Measurements from ENCODE around the gene PAK1.

Gene PAK1

DNA sequence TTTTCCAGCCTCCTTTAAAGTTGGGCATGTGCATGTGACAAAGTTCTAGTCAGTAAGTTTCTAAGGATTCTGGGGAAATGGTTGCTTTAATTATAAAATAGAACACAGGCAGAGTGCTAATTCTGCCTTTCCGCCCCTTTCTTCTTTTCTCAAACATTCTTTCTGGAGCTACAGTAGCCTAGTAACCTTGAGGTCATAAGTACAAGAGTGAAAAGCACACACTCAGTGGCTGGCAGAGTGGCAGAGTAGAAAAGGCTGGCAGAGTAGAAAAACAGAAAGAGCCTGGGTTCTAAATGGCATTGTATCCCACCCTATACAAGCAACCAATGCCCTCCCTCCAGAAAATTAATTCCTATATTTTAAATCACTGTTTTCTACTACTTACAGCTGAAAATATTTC, 51.2 kb downstream of the PAK1 start:
- no peak overlapping the region for H3K4me3 ChIP-seq (ENCODE audit: control insufficient read depth, low read depth, low read length)
- no peak for DNase-seq (ENCODE audit: low read depth)
- TF ChIP-seq, protein P1, sequence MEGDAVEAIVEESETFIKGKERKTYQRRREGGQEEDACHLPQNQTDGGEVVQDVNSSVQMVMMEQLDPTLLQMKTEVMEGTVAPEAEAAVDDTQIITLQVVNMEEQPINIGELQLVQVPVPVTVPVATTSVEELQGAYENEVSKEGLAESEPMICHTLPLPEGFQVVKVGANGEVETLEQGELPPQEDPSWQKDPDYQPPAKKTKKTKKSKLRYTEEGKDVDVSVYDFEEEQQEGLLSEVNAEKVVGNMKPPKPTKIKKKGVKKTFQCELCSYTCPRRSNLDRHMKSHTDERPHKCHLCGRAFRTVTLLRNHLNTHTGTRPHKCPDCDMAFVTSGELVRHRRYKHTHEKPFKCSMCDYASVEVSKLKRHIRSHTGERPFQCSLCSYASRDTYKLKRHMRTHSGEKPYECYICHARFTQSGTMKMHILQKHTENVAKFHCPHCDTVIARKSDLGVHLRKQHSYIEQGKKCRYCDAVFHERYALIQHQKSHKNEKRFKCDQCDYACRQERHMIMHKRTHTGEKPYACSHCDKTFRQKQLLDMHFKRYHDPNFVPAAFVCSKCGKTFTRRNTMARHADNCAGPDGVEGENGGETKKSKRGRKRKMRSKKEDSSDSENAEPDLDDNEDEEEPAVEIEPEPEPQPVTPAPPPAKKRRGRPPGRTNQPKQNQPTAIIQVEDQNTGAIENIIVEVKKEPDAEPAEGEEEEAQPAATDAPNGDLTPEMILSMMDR (IDR thresholded peaks at IDR 0.05; ENCODE audit: control insufficient read depth, insufficient read depth, low read depth, low read length, missing control alignments): no peak

DNA sequence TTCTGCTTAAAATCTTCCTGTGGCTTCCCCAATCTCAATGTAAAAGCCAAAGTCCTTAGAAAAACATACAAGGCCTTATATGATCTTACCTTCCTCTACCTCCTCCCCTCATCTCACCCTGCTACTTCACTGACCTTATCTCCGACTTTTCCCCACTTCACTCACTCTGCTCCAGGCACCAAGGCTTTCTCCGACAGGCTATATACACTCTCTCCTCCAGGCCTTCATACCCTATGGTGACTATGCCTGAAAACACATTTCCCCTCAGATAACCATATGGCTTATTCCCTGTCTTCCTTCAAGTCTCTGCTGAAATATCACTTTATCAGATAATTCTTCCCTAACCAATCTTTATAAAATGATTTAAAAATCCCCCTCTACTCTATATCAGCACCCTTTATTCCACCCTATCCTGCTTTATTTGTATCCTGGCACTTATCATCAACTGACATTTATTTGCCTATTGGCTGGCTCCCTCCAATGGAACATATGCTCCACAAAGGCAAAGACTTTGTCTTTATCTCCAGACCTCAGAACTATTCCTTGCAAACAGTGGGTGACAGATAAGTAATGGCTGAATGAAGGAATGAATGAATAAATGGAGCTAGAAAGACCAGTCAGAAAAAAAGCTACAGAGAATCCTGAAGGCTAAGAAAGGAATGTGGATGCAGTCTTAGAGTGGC, 52.7 kb downstream of the PAK1 start:
- no peak for DNase-seq (ENCODE audit: low read depth)
- no peak overlapping the region for H3K4me3 ChIP-seq (ENCODE audit: control insufficient read depth, low read depth, low read length)
- TF ChIP-seq, protein P1 (IDR thresholded peaks at IDR 0.05; ENCODE audit: control insufficient read depth, insufficient read depth, low read depth, low read length, missing control alignments): no peak

DNA sequence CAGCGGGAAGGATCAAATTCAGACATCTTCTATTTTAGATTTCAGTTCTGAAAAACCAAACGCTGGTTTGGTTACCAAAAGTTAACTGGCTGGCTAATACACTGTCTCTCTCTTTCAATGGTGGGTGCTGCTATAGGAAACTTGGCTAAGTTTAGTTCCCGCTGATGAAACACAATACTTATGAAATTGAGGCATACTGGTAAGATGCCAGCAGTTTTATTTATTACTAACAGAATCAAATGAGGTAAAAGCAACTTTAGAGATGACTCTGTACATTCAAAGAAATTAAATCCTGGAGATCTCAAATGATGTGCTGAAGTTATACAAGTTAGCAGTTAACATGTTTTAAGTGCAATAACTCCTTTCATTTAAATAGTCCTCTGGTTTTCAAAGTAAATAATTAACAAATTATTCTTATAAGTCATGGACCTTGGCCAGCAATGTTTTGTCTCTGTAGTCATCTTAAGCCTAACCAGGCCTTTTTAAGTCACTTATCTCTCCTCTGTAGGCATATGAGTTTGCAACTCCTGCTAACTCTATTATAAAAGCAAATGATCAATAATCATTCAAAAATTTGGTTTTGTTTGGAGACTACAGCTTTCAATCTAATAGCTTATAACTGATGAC, 54.8 kb downstream of the PAK1 start:
- DNase-seq (ENCODE audit: low read depth): no peak
- H3K4me3 ChIP-seq (ENCODE audit: control insufficient read depth, low read depth, low read length): no peak overlapping the region
- TF ChIP-seq, protein P1 (IDR thresholded peaks at IDR 0.05; ENCODE audit: control insufficient read depth, insufficient read depth, low read depth, low read length, missing control alignments): no peak

DNA sequence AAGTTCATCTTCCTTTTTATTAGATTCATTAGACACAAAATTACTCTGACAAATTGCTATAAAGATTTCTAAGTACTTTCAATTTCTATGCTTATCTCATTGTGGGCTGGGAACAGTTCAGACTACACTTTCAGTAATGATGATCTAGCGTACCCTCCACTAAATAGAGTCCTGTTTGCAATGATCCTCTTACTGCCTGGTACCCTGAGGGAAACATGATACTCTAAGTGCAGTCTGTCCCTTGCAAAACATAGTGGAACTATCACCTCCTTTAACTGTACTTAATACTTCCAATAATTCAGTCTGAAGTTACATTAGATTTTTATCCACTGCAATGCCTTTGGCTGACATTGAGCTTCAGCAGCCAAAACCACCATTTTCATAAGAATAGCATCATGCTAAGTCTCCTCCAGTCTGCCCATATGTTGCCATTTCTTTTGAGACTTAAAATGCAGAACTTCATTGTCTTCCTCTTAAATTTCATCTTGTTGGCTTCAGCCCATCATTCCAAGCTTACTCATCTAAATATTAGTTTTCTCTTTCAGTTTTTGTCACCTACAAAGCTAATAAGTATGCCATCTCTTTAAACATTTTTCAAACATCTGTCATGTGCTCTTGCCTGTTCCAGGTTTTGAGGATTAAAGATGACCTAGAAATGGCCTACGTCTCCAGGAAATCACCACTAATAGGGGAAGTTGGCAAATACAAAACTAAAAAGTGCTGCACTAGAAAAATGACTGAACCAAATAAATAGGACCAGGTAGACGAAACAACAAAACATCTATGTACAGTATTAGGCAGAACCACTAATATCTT, 55.5 kb downstream of the PAK1 start:
- no peak overlapping the region for H3K4me3 ChIP-seq (ENCODE audit: control insufficient read depth, low read depth, low read length)
- DNase-seq (ENCODE audit: low read depth): no peak
- TF ChIP-seq, protein P1 (IDR thresholded peaks at IDR 0.05; ENCODE audit: control insufficient read depth, insufficient read depth, low read depth, low read length, missing control alignments): no peak

DNA sequence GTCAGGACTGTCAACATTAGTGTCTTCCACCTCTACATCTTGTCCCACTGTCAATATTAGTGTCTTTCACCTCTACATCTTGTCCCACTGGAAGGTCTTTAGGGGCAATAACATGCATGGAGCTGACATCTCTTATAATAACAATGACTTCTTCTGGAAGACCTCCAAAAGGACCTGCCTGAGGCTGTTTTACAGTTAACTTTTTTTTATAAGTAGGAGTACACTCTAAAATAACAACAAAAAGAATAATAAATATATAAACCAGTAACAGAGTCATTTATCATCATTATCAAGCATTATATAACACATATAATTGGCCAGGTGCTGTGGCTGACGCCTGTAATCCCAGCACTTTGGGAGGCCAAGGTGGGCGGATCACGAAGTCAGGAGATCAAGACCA, 57.5 kb downstream of the PAK1 start:
- TF ChIP-seq, protein P1 (IDR thresholded peaks at IDR 0.05; ENCODE audit: control insufficient read depth, insufficient read depth, low read depth, low read length, missing control alignments): no peak
- H3K4me3 ChIP-seq (ENCODE audit: control insufficient read depth, low read depth, low read length): no peak overlapping the region
- DNase-seq (ENCODE audit: low read depth): no peak

DNA sequence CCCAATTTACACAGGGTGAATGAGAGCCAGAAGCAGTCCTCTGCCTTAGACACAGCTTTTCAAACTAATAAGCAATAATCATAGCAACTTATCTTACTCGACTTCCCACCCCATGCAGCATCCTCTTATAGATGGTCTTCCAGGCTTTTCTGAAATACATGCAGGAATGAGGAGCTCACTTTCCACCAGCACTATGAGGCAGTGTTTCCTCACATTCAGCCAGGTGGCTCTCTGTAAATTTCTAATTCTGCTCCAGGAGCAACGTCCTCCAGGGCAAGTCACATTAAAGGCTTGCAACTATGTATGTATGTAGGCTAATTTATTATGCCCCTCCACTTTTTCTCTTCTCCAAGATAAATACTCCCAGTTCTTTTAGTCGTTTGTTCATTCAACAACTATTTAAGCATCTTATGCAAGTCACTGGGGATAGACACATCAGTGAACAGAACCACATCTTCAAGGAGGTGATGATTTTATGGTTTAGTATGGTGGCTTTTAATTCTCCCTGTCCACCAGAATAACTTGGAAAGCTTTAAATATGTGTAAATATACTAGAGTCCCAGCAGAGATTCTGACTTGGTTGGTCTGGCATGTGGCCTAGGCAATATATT, 59.9 kb downstream of the PAK1 start:
- TF ChIP-seq, protein P1 (IDR thresholded peaks at IDR 0.05; ENCODE audit: control insufficient read depth, insufficient read depth, low read depth, low read length, missing control alignments): no peak
- no peak overlapping the region for H3K4me3 ChIP-seq (ENCODE audit: control insufficient read depth, low read depth, low read length)
- DNase-seq (ENCODE audit: low read depth): no peak
